Muscle of leg (tissue), 11 donors: Measurements from ENCODE around the gene BAHD1. TPM values are rescaled to one million over a fixed set of nuclear protein-coding genes. Genes with fewer than 3 reads are reported as not detected.

ENCODE experiments used
- DNase-seq: peaks from one replicate; pipeline ENCODE4 v3.0.0; 2013
- H3K27ac ChIP-seq: one replicate; pipeline ENCODE4 v1.5.1; 2013; ENCODE audit warnings: mild to moderate bottlenecking, low read length, control low read depth
- H3K27me3 ChIP-seq: one replicate; pipeline ENCODE4 v1.6.1; 2013; ENCODE audit warnings: low read length; ENCODE audit not compliant: control insufficient read depth, insufficient read depth
- H3K36me3 ChIP-seq: one replicate; pipeline ENCODE4 v1.6.1; 2013; ENCODE audit warnings: low read length; ENCODE audit not compliant: control insufficient read depth, insufficient read depth
- H3K4me1 ChIP-seq: one replicate; pipeline ENCODE4 v1.6.1; 2013; ENCODE audit warnings: low read length; ENCODE audit not compliant: control insufficient read depth, insufficient read depth
- H3K4me3 ChIP-seq: one replicate; pipeline ENCODE4 v1.5.1; 2013; ENCODE audit warnings: low read length, control low read depth
- H3K9me3 ChIP-seq: replicated peaks from 2 replicates; pipeline ENCODE4 v1.6.1; 2013; ENCODE audit warnings: low read depth, low read length; ENCODE audit not compliant: control insufficient read depth
- WGBS: methylation state at CpG from one replicate; pipeline ENCODE4 v1.1.5; 2013; ENCODE audit warnings: missing lambda C conversion rate; ENCODE audit not compliant: insufficient coverage; 5-methylcytosine and 5-hydroxymethylcytosine counted together
- polyA plus RNA-seq, 8 donors: library from polyadenylated mRNA; unstranded; fragments of 120-200 nt; gene quantifications; one replicate each; pipeline versions ENCODE4 v1.2.1 to v1.2.3, GENCODE V29; 2013; ENCODE audit warnings: inconsistent platforms in 1 of 8, low replicate concordance in 1 of 8; ENCODE audit not compliant: insufficient read length in 8 of 8, insufficient read depth in 1 of 8
- total RNA-seq: library from RNA; stranded (reverse); fragments of 120-200 nt; gene quantifications from one replicate; pipeline ENCODE4 v1.2.4, GENCODE V29; 2013

Gene BAHD1
- total and polyA plus RNA-seq, 9 donors = 12.1 to 22.6 (median 18.4) TPM

GRCh38 chr15:40472171-40472727 lies 31.5 kb downstream of the BAHD1 start:
- Histone ChIP-seq H3K27ac (no peak overlapping the region), H3K27me3 (no peaks in the 10 kb centered on the region), H3K36me3 (peaks cover 5% of the 10 kb centered on the region), H3K9me3 (no peaks in the 10 kb centered on the region), H3K4me1 (peaks cover 22% of the 10 kb centered on the region), H3K4me3 (peak overlapping the region; percentile 85)
- WGBS = 81% methylated on average over 8 of the region's 9 CpGs
- DNase-seq = peak; percentile 35

DNA sequence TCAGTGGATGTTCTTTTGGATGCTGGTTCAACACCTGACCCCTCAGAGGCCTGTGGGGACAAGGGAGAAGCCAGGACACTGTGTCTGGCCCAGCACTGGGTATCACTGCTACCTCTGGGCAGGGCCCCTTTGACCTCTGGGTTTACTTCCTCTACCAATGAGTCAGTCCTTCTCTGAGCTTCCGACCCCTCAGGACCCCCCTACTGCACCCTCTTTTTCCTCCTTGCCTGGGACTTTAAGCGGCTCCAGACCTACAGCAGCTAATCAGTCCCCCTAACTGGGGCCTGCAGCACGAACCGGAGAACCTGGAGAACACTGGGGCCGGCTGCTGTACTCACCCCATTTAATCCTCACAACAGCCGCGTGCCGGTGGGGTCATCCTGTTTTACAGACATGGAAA lies 33.8 kb downstream of the BAHD1 start:
- Histone ChIP-seq H3K27me3 (no peaks in the 10 kb centered on the region), H3K4me1 (peaks cover 25% of the 10 kb centered on the region), H3K4me3 (no peak overlapping the region), H3K36me3 (peaks cover 3% of the 10 kb centered on the region), H3K27ac (no peak overlapping the region), H3K9me3 (no peaks in the 10 kb centered on the region)
- WGBS = 38% methylated on average over 3 of the region's 8 CpGs
- DNase-seq = no peak

DNA sequence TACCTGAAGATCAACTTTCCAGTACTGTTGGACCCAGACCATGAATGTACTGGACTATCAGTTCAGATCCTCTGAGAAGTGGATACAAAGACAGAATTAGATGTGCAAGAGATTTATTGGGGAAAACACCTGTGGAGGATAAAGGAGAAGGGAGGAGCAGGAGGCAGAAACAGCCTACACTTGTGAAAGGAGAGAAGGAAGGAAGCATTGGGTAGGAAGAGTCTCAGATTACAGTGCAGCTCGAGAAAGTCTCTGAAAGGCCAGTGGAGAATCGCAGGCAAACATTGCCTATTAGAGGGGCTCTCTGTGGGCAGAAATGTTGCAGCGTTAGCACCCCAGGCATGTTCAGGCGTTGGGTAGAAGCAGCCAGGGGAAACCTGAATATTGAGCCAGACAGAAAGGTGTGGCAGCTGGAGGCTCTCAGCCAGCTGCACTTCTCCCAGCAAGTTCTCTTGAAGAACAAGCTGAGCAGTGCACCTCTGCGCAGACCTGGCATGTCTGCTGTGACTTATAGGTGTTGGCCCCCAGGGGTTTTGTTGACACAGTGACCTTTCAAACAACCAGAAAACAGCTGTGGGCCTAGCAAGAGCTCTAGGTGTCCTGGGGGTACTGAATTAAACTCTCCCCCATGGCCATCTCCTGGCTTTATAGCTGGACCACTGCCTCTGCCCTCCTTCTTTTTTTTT lies 37.0 kb downstream of the BAHD1 start:
- Histone ChIP-seq H3K9me3 (no peaks in the 10 kb centered on the region), H3K4me1 (peaks cover 3% of the 10 kb centered on the region), H3K36me3 (no peaks in the 10 kb centered on the region), H3K27ac (no peak overlapping the region), H3K27me3 (no peaks in the 10 kb centered on the region), H3K4me3 (no peak overlapping the region)
- no peak for DNase-seq
- WGBS = 26% methylated on average over 4 of the region's 5 CpGs

- DNase-seq = no peak
- H3K4me1 ChIP-seq = peaks cover 3% of the 10 kb centered on the region
- no peak overlapping the region for H3K4me3 ChIP-seq
- H3K36me3 ChIP-seq = no peaks in the 10 kb centered on the region
- H3K27ac ChIP-seq = no peak overlapping the region
- H3K9me3 ChIP-seq = no peaks in the 10 kb centered on the region
- no peaks in the 10 kb centered on the region for H3K27me3 ChIP-seq
Observed at GRCh38 chr15:40479024-40479423, 38.3 kb downstream of the BAHD1 start.

GRCh38 chr15:40481341-40482074 lies 40.8 kb downstream of the BAHD1 start:
- no peak overlapping the region for H3K4me3 ChIP-seq
- 29% methylated on average over 1 of the region's 1 CpG for WGBS
- no peak overlapping the region for H3K27ac ChIP-seq
- no peaks in the 10 kb centered on the region for H3K9me3 ChIP-seq
- DNase-seq = no peak
- H3K4me1 ChIP-seq = peaks cover 3% of the 10 kb centered on the region
- H3K27me3 ChIP-seq = no peaks in the 10 kb centered on the region
- no peaks in the 10 kb centered on the region for H3K36me3 ChIP-seq

- H3K4me1 ChIP-seq = no peaks in the 10 kb centered on the region
- H3K4me3 ChIP-seq = no peak overlapping the region
- no peaks in the 10 kb centered on the region for H3K36me3 ChIP-seq
- H3K27ac ChIP-seq = no peak overlapping the region
- H3K27me3 ChIP-seq = no peaks in the 10 kb centered on the region
- no peak for DNase-seq
- WGBS = no CpG with 5 or more reads among the region's 2 CpGs
- H3K9me3 ChIP-seq = no peaks in the 10 kb centered on the region
Observed at GRCh38 chr15:40483919-40484318, 43.2 kb downstream of the BAHD1 start.

DNA sequence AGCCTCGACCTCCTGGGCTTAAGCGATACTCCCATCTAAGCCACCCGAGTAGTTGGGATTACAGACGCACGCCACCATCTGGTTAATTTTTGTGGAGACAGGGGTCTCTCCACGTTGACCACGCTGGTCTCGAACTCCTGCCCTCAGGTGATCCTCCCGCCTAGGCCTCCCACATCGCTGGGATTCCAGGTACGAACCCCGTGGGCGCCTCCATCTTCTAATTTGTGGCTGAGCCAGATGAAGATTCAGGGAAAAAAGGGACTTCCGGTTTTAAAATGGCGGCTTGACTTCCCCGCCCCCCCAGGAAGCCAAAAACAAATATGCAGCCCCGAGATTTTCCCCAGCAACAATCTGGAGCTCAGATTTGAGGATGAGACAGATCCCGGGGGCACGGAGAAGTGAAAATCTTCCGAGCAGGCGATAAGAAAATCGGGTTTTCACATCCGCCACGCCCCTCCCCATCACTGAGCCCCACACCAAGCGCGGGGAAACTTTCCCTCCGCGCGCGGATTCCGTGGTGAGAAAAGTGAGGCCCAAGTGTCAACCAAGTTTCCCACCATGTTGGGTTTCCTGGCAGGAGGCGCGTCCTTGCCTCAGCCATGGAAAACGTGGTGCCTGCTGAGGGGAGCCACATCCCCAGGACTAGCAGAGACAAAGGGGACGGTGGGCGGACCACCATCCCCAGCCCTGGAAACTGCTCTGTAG lies 45.5 kb downstream of the BAHD1 start:
- no peaks in the 10 kb centered on the region for H3K9me3 ChIP-seq
- no peak overlapping the region for H3K4me3 ChIP-seq
- no peaks in the 10 kb centered on the region for H3K27me3 ChIP-seq
- no peak for DNase-seq
- H3K27ac ChIP-seq = no peak overlapping the region
- 83% methylated on average over 31 of the region's 36 CpGs for WGBS
- H3K36me3 ChIP-seq = no peaks in the 10 kb centered on the region
- H3K4me1 ChIP-seq = no peaks in the 10 kb centered on the region

DNA sequence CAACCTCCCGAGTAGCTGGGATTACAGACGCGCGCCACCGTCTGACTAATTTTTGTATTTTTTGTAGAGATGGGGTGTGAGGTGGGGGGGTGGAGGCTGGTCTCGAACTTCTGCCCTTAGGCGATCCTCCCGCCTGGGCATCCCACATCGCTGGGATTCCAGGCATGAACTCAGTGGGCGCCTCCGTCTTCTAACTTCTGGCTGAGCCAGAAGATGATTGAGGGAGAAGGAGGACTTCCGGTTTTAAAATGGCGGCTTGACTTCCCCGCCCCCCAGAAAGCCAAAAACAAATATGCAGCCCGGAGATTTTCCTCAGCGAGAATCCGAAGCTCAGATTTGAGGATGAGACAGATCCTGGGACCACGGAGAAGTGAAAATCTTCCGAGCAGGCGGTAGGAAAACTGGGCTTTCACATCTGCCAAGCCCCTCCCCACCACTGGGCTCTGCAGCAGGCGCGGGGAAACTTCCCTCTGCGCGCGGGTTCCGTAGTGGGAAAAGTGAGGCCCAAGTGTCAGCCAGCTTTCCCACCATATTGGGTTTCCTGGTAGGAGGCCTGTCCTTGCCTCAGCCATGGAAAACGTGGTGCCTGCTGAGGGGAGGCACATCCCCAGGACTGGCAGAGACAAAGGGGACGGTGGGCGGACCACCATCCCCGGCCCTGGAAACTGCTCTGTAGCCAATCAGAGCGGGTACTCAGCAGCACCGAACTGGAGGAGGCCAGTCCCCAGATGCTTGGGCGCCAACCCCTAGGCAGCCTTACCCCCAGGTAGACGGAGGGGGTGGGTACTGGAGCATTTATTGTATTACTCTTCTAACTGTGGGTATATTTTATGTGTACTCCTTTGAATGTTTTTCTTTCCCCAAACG lies 47.3 kb downstream of the BAHD1 start:
- Histone ChIP-seq H3K27ac (no peak overlapping the region), H3K4me1 (no peaks in the 10 kb centered on the region), H3K4me3 (no peak overlapping the region), H3K27me3 (no peaks in the 10 kb centered on the region), H3K9me3 (no peaks in the 10 kb centered on the region), H3K36me3 (no peaks in the 10 kb centered on the region)
- 88% methylated on average over 10 of the region's 35 CpGs for WGBS
- no peak for DNase-seq

DNA sequence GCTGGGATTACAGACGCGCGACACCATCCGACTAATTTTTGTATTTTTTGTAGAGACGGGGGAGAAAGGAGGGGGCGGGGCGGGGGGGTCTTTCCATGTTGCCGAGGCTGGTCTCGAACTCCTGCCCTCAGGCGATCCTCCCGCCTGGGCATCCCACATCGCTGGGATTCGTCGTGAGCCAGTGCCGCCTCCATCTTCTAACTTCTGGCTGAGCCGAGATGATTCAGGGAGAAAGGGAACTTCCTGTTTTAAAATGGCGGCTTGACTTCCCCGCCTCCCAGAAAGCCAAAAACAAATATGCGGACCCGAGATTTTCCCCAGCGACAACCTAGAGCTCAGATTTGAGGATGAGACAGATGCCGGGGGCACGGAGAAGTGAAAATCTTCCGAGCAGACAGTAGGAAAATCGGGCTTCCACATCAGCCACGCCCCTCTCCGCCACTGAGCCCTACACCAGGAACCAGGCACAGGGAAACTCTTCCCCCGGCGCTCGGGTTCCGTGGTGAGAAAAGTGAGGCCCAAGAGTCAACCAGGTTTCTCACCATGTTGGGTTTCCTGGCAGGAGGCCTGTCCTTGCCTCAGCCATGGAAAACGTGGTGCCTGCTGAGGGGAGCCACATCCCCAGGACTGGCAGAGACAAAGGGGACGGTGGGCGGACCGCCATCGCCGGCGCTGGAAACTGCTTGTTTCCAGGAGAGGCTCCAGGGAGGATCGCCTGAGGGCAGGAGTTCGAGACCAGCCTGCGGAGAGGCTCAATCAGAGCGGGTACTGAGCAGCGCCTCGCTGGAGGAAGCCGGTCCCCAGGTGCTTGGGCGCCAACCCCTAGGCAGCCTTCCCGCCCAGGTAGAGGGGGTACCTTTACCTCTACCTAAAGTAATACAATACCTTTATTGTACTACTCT lies 48.8 kb downstream of the BAHD1 start:
- H3K36me3 ChIP-seq = no peaks in the 10 kb centered on the region
- WGBS = 82% methylated on average over 35 of the region's 47 CpGs
- no peak overlapping the region for H3K4me3 ChIP-seq
- H3K27me3 ChIP-seq = peaks cover 2% of the 10 kb centered on the region
- no peaks in the 10 kb centered on the region for H3K9me3 ChIP-seq
- H3K4me1 ChIP-seq = no peaks in the 10 kb centered on the region
- DNase-seq = no peak
- no peak overlapping the region for H3K27ac ChIP-seq
